Thyroid gland (tissue), 4 donors: ENCODE measurements around the gene SFXN2. TPM values are rescaled to one million over a fixed set of nuclear protein-coding genes. Genes with fewer than 3 reads are reported as not detected.

Experiments used
- DNase-seq, 2 donors: peaks; one replicate each; pipeline ENCODE4 v3.0.0-alpha.2; 2019
- H3K27ac ChIP-seq, 3 donors: fragments of 200-600 bp; sonication (generic); 1 replicate in 2 of 3; 2 replicates in 1 of 3; pipeline ENCODE4 v1.5.1; 2016 to 2019; ENCODE audit warnings: mild to moderate bottlenecking in 1 of 3, moderate library complexity in 1 of 3
- H3K27me3 ChIP-seq: fragments of 200-600 bp; sonication (generic); one replicate; pipeline ENCODE4 v1.5.1; 2019
- H3K36me3 ChIP-seq, 2 donors: fragments of 200-600 bp; sonication (generic); one replicate each; pipeline ENCODE4 v1.5.1; 2016 to 2019
- H3K4me1 ChIP-seq, 2 donors: fragments of 200-600 bp; sonication (generic); one replicate each; pipeline ENCODE4 v1.5.1; 2017 to 2019
- H3K4me3 ChIP-seq, 3 donors: fragments of 200-600 bp; sonication (generic); replicated peaks in 1 of 3; 1 replicate in 2 of 3; 2 replicates in 1 of 3; pipeline ENCODE4 v1.5.1; 2016; ENCODE audit warnings: mild to moderate bottlenecking in 1 of 3
- H3K9me3 ChIP-seq: fragments of 200-600 bp; sonication (generic); one replicate; pipeline ENCODE4 v1.5.1; 2017
- POLR2A ChIP-seq, 2 donors: fragments of 450-650 bp; IDR thresholded peaks; one replicate each; pipeline ENCODE4 v1.6.1; 2017; ENCODE audit warnings: antibody characterized with exemption in 2 of 2, mild to moderate bottlenecking in 2 of 2, moderate library complexity in 1 of 2
- WGBS, 2 donors: methylation state at CpG; one replicate each; pipeline ENCODE4 v1.1.5; 2017; 5-methylcytosine and 5-hydroxymethylcytosine counted together
- intact Hi-C: fragments of 100-400 bp; cut with DNase I; formaldehyde crosslinking; loops from one replicate; pipeline ENCODE4 v1.15.1; 2023
- total RNA-seq, 4 donors: library from RNA; depleted of rRNA; stranded (reverse); fragments of >200 nt; gene quantifications; one replicate each; pipeline ENCODE4 v1.2.3, GENCODE V29; 2016
- TF ChIP-seq, protein P1 (sequence below), 6 experiments: fragments of 200-600 bp in 3 of 6; fragments of 450-650 bp in 3 of 6; sonication (generic) in 3 of 6; IDR thresholded peaks; one replicate each; pipeline ENCODE4 v1.5.1; 2016 to 2019; ENCODE audit warnings: antibody characterized with exemption in 6 of 6, mild to moderate bottlenecking in 2 of 6, inconsistent platforms in 1 of 6, moderate library complexity in 1 of 6

SFXN2 gene
- total RNA-seq, 4 donors from 2014 or later = 5.1 to 38.4 (median 20.9) TPM

DNA sequence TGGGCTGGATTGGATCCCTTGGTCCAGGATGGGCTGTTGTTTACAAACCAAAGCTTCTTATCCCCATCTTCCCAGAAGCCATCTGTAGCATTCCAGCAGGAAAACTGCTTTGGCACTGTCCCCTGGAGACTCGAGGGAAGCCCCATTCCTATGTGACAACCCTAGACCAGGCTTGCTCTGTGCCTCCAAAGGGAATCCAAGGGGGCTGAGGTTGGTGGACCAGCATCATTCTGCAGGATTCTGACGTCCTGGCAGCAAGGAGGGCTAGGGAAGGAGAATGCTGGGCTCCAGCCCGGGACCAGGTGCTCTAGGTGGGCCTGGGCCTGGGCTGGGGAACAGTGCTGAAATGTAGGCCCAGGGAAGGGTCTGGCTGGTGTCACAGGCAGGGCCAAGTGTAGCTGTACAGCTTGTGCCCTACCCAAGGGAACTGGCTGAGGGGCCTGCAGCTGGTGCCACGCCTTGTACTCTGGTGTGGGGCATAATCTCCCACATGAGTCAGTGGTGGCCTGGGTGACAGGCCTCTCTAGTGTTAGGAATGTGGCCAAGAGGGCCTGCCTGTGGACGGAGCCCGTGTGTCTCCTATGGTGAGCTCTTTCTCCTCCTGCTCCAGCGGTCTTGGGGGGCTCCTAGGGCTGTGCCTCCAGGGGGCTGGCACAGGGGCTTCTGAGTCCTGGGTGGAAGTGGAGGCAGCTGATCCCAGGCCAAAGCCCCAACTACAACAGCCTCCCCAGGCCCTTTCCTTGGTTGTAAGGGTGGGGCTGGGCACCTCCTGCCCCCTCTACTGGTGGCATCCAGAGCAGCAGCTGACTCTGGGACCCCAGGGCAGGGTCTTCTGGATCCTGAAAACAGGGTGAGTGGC, 45.0 kb upstream of the SFXN2 start:
- H3K4me1 ChIP-seq = peaks cover 47 to 54% of the 10 kb centered on the region in 2 donors
- H3K4me3 ChIP-seq = no peak overlapping the region
- peak overlapping the region; percentile 63 to 99 (median 82) for H3K27ac ChIP-seq
- H3K9me3 ChIP-seq = no peaks in the 10 kb centered on the region
- no peaks in the 10 kb centered on the region for H3K36me3 ChIP-seq
- DNase-seq = peak; percentile 88
- peak in 1 of 2 donors; percentile 49 for TF ChIP-seq POLR2A (IDR thresholded peaks at IDR 0.05)
- TF ChIP-seq, protein P1, sequence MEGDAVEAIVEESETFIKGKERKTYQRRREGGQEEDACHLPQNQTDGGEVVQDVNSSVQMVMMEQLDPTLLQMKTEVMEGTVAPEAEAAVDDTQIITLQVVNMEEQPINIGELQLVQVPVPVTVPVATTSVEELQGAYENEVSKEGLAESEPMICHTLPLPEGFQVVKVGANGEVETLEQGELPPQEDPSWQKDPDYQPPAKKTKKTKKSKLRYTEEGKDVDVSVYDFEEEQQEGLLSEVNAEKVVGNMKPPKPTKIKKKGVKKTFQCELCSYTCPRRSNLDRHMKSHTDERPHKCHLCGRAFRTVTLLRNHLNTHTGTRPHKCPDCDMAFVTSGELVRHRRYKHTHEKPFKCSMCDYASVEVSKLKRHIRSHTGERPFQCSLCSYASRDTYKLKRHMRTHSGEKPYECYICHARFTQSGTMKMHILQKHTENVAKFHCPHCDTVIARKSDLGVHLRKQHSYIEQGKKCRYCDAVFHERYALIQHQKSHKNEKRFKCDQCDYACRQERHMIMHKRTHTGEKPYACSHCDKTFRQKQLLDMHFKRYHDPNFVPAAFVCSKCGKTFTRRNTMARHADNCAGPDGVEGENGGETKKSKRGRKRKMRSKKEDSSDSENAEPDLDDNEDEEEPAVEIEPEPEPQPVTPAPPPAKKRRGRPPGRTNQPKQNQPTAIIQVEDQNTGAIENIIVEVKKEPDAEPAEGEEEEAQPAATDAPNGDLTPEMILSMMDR (IDR thresholded peaks at IDR 0.05) = peak in 4 of 6 experiments; percentile 4 to 28 (median 16)
- 47 to 75% methylated on average over 2 to 4 of the region's 7 CpGs for WGBS, 2 donors
- H3K27me3 ChIP-seq = no peaks in the 10 kb centered on the region
- intact Hi-C loops = no loop called here

DNA sequence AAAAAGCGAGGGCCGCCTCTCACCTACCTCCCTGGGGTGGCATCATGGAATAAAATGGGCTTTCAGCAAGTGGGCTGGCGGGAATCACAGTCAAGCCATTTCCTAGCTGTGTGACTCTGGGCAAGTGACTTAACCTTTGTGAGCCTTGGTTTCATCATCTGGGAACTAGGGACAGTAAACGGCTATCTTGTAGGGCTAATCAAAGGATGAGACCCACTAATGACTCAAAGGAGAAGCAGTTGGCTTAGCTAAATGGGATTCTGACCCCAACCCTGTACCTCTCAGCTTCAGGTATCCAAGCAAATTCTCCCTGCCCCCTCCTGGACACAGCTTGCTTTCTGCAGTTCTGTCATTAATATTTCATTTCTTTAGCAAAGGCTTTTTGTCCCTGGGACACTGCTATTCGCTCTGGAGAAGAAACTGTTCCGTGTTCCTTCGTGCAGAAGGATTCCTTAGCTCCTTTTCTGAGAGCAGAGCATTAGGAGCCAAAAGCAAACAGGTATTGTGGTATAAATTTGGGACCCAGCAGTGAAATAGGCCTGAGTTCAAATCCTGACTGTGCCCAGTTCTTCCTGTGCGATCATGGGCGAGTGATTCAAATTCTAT, 44.3 kb upstream of the SFXN2 start:
- H3K36me3 ChIP-seq = no peaks in the 10 kb centered on the region
- H3K27ac ChIP-seq = peak overlapping the region; percentile 63 to 99 (median 82)
- DNase-seq = no peak
- H3K4me3 ChIP-seq = no peak overlapping the region
- H3K4me1 ChIP-seq = peaks cover 55 to 61% of the 10 kb centered on the region in 2 donors
- no peak for TF ChIP-seq POLR2A (IDR thresholded peaks at IDR 0.05)
- TF ChIP-seq, protein P1 (IDR thresholded peaks at IDR 0.05) = peak in 1 of 6 experiments; percentile 2
- 94% methylated on average over 9 of the region's 9 CpGs for WGBS, 2 donors
- H3K9me3 ChIP-seq = no peaks in the 10 kb centered on the region
- intact Hi-C loops = no loop called here
- H3K27me3 ChIP-seq = no peaks in the 10 kb centered on the region

DNA sequence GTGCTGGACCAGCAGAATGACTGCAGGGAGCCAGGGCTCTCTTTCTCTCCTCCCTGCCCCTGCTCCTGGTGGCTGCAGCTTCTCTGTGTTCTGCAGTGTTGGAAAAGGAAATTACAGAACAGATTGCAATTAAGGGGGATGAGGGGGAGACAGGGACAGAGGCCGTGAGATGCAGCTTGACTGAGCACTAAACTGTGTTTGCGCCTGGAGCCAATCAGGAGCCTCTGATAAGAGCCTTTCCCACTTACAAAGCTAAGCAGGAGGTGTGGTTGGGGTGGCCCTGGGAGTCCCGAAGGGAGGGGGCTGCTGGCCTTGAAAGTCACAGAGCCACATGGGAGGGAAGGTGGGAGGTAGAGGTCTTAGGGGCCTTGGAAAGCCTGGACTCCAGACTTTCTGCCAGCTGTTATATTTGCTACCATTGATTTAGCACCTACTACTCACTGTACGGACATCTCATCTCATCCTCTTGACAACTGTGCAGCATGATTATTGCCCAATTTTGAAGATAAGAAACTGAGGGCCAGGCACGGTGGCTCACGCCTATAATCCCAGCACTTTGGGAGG, 43.5 kb upstream of the SFXN2 start:
- WGBS, 2 donors = 63 to 66% methylated on average over 6 of the region's 6 CpGs
- no peaks in the 10 kb centered on the region for H3K27me3 ChIP-seq
- no peaks in the 10 kb centered on the region for H3K9me3 ChIP-seq
- H3K4me3 ChIP-seq = no peak overlapping the region
- TF ChIP-seq, protein P1 (IDR thresholded peaks at IDR 0.05) = no peak
- TF ChIP-seq POLR2A (IDR thresholded peaks at IDR 0.05) = no peak
- no peaks in the 10 kb centered on the region for H3K36me3 ChIP-seq
- H3K4me1 ChIP-seq = peaks cover 63 to 69% of the 10 kb centered on the region in 2 donors
- intact Hi-C loops = no loop called here
- no peak for DNase-seq
- peak overlapping the region; percentile 63 to 99 (median 82) for H3K27ac ChIP-seq

DNA sequence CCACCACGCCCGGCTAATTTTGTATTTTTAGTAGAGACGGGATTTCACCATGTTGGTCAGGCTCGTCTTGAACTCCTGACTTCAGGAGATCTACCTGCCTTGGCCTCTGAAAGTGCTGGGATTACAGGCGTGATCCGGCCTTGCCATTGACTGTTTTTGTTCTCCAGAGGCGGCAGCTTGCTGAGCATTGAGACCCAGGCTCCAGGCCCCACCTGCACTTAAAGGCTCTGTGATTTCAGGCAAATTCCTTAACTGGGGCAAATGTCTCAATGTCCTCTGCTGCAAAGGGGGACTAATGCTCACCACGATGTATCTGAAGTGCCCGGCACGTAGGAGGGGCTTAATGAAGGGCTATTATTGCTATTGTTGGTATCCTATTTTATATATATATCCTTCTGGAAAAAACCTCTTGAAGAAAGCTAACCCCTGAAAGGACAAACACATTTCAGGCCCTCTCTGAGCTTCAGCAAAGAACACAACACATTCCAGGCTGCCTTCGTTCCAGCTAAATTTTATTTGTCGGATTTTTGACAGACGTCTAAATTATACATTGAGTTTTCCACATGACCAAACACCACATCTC, 41.1 kb upstream of the SFXN2 start:
- Histone ChIP-seq H3K27ac (peak overlapping the region; percentile 94 to 99 (median 96)), H3K4me1 (peaks cover 86 to 90% of the 10 kb centered on the region in 2 donors), H3K36me3 (no peaks in the 10 kb centered on the region), H3K27me3 (no peaks in the 10 kb centered on the region), H3K9me3 (no peaks in the 10 kb centered on the region), H3K4me3 (no peak overlapping the region)
- WGBS, 2 donors = 27 to 33% methylated on average over 13 of the region's 13 CpGs
- intact Hi-C loops = no loop called here
- TF ChIP-seq, protein P1 (IDR thresholded peaks at IDR 0.05) = no peak
- peak in 1 of 2 donors; percentile 50 for TF ChIP-seq POLR2A (IDR thresholded peaks at IDR 0.05)
- DNase-seq = peak; percentile 77 to 78
